PC-9 (cell line): ENCODE measurements around the gene PEX11A. TPM values are rescaled to one million over a fixed set of nuclear protein-coding genes. Genes with fewer than 3 reads are reported as not detected.

ENCODE experiments used
- BruUV-seq: library from RNA; stranded (reverse); fragments of 400-500 nt; replicated peaks from 2 replicates; lab custom pipeline; 2021; lab: Mats Ljungman, UMichigan
- CTCF ChIA-PET: fragments of 300-600 bp; sonication (Branson Sonifier 250); formaldehyde crosslinking; loops from one replicate; lab custom pipeline; 2022; ENCODE audit warnings: antibody characterized with exemption; lab: Charles Lee
- POLR2A ChIA-PET: fragments of 300-600 bp; sonication (Branson Sonifier 250); formaldehyde crosslinking; loops from one replicate; lab custom pipeline; 2022; ENCODE audit warnings: antibody characterized with exemption; ENCODE audit not compliant: unreplicated experiment; lab: Charles Lee
- DNase-seq, 2 experiments: peaks; one replicate each; pipeline versions ENCODE4 v3.0.0 to v3.0.0-alpha.2; 2015 to 2022; ENCODE audit warnings: mixed read lengths in 1 of 2
- H2AFZ ChIP-seq: fragments of 200-600 bp; sonication (generic); 2 replicates; pipeline ENCODE4 v1.8.1; 2017; ENCODE audit warnings: antibody characterized with exemption
- H3F3A ChIP-seq: fragments of 200-600 bp; sonication (generic); 2 replicates; pipeline ENCODE4 v1.8.1; 2017; ENCODE audit warnings: antibody characterized with exemption, mild to moderate bottlenecking, low read depth; ENCODE audit not compliant: insufficient read depth
- H3K27ac ChIP-seq: fragments of 200-600 bp; sonication (generic); 2 replicates; pipeline ENCODE4 v1.6.1; 2016; ENCODE audit warnings: mixed run types
- H3K27me3 ChIP-seq: fragments of 200-600 bp; sonication (generic); 2 replicates; pipeline ENCODE4 v1.6.1; 2016; ENCODE audit warnings: low read depth, mixed run types; ENCODE audit not compliant: insufficient read depth
- H3K36me3 ChIP-seq: fragments of 200-600 bp; sonication (generic); 2 replicates; pipeline ENCODE4 v1.6.1; 2016; ENCODE audit warnings: low read depth, mixed run types
- H3K4me1 ChIP-seq: fragments of 200-600 bp; sonication (generic); replicated peaks from 2 replicates; pipeline ENCODE4 v1.6.1; 2016; ENCODE audit warnings: mixed run types; ENCODE audit not compliant: insufficient read depth
- H3K4me2 ChIP-seq: fragments of 200-600 bp; sonication (generic); 2 replicates; pipeline ENCODE4 v1.6.1; 2017; ENCODE audit warnings: mixed run types
- H3K4me3 ChIP-seq: fragments of 200-600 bp; sonication (generic); 2 replicates; pipeline ENCODE4 v1.6.1; 2016; ENCODE audit warnings: mixed run types
- H3K79me2 ChIP-seq: fragments of 200-600 bp; sonication (generic); 2 replicates; pipeline ENCODE4 v1.6.1; 2017; ENCODE audit warnings: low read depth, mixed run types
- H3K9me2 ChIP-seq: fragments of 200-600 bp; sonication (generic); 2 replicates; pipeline ENCODE4 v1.8.1; 2017; ENCODE audit warnings: mild to moderate bottlenecking; ENCODE audit not compliant: insufficient read depth
- H3K9me3 ChIP-seq: fragments of 200-600 bp; sonication (generic); 2 replicates; pipeline ENCODE4 v1.8.1; 2016; ENCODE audit warnings: low read depth; ENCODE audit not compliant: insufficient read depth
- H4K20me1 ChIP-seq: fragments of 200-600 bp; sonication (generic); 2 replicates; pipeline ENCODE4 v1.8.1; 2017; ENCODE audit not compliant: insufficient read depth
- CTCF ChIP-seq: fragments of 200-600 bp; sonication (generic); conservative IDR thresholded peaks from 2 replicates; pipeline ENCODE4 v1.6.1; 2017; ENCODE audit warnings: mixed run types, antibody characterized with exemption, mild to moderate bottlenecking, moderate library complexity
- EZH2 ChIP-seq: fragments of 200-600 bp; sonication (generic); IDR thresholded peaks from 2 replicates; pipeline ENCODE4 v1.8.0; 2017; ENCODE audit warnings: antibody characterized with exemption, low read depth
- intact Hi-C: fragments of 100-400 bp; cut with micrococcal nuclease; formaldehyde crosslinking; loops from one replicate; pipeline ENCODE4 v1.10.0; 2022; ENCODE audit not compliant: unreplicated experiment
- total RNA-seq: library from RNA; stranded (reverse); gene quantifications from 2 replicates; pipeline ENCODE4 v1.2.3, GENCODE V29; 2021

Gene PEX11A
- total RNA-seq, 1 experiment from 2014 or later: 12.8 TPM

- Histone ChIP-seq H3K4me2 (no peak overlapping the region), H3K4me3 (no peak overlapping the region), H3K4me1 (no peaks in the 10 kb centered on the region), H3K36me3 (no peaks in the 10 kb centered on the region), H3K9me2 (no peaks in the 10 kb centered on the region), H4K20me1 (no peaks in the 10 kb centered on the region), H3K27me3 (no peaks in the 10 kb centered on the region), H2AFZ (no peak overlapping the region), H3K79me2 (no peaks in the 10 kb centered on the region), H3K9me3 (no peaks in the 10 kb centered on the region), H3K27ac (no peak overlapping the region), H3F3A (no peaks in the 10 kb centered on the region)
- POLR2A ChIA-PET: no interaction called here
- CTCF ChIA-PET: no interaction called here
- intact Hi-C loops: no loop called here
- BruUV-seq: no TSS peak
- DNase-seq: no peak
- no peak for TF ChIP-seq CTCF
- TF ChIP-seq EZH2: no peak
Observed at GRCh38 chr15:89725064-89725463, 34.5 kb upstream of the PEX11A start.

GRCh38 chr15:89724621-89725020 is 34.1 kb upstream of the PEX11A start:
- Histone ChIP-seq H3K4me3 (no peak overlapping the region), H3K9me3 (no peaks in the 10 kb centered on the region), H3F3A (no peaks in the 10 kb centered on the region), H3K27ac (no peak overlapping the region), H2AFZ (no peak overlapping the region), H3K9me2 (no peaks in the 10 kb centered on the region), H3K36me3 (no peaks in the 10 kb centered on the region), H3K4me1 (no peaks in the 10 kb centered on the region), H3K27me3 (no peaks in the 10 kb centered on the region), H4K20me1 (no peaks in the 10 kb centered on the region), H3K4me2 (no peak overlapping the region), H3K79me2 (no peaks in the 10 kb centered on the region)
- ChIA-PET POLR2A (no interaction called here), CTCF (no interaction called here)
- no peak for DNase-seq
- no TSS peak for BruUV-seq
- TF ChIP-seq CTCF: no peak
- TF ChIP-seq EZH2: no peak
- intact Hi-C loops: no loop called here

- CTCF ChIA-PET: no interaction called here
- H3K4me1 ChIP-seq: no peaks in the 10 kb centered on the region
- no peaks in the 10 kb centered on the region for H3K27me3 ChIP-seq
- H3F3A ChIP-seq: no peaks in the 10 kb centered on the region
- H3K36me3 ChIP-seq: no peaks in the 10 kb centered on the region
- H3K79me2 ChIP-seq: no peaks in the 10 kb centered on the region
- intact Hi-C loops: no loop called here
- no peak overlapping the region for H3K4me3 ChIP-seq
- no peak overlapping the region for H3K27ac ChIP-seq
- no peak overlapping the region for H2AFZ ChIP-seq
- H3K9me2 ChIP-seq: no peaks in the 10 kb centered on the region
- H3K9me3 ChIP-seq: no peaks in the 10 kb centered on the region
- no TSS peak for BruUV-seq
- POLR2A ChIA-PET: no interaction called here
- H4K20me1 ChIP-seq: no peaks in the 10 kb centered on the region
- no peak for DNase-seq
- no peak for TF ChIP-seq EZH2
- TF ChIP-seq CTCF: no peak
- H3K4me2 ChIP-seq: no peak overlapping the region
Observed at GRCh38 chr15:89723031-89723430, 32.5 kb upstream of the PEX11A start.
